Nephron (organoid): Measurements from ENCODE around the gene APCDD1L.

Experiments used
- H3K27ac Mint-ChIP-seq, 3 experiments: 2 replicates each; pipeline ENCODE4 v1.8.0; 2020; ENCODE audit warnings: mixed read lengths in 3 of 3, mild to moderate bottlenecking in 2 of 3, moderate library complexity in 1 of 3
- H3K27me3 Mint-ChIP-seq: 2 replicates; pipeline ENCODE4 v1.8.0; 2021; ENCODE audit warnings: low read depth, mild to moderate bottlenecking, moderate library complexity, mixed read lengths
- H3K36me3 Mint-ChIP-seq: 2 replicates; pipeline ENCODE4 v1.8.0; 2020; ENCODE audit warnings: low read depth, mixed read lengths
- H3K4me1 Mint-ChIP-seq: 2 replicates; pipeline ENCODE4 v1.8.0; 2020; ENCODE audit warnings: mixed read lengths
- H3K4me3 Mint-ChIP-seq, 3 experiments: 2 replicates each; pipeline ENCODE4 v1.8.0; 2020; ENCODE audit warnings: mild to moderate bottlenecking in 3 of 3, mixed read lengths in 3 of 3, moderate library complexity in 2 of 3
- H3K9me3 Mint-ChIP-seq: 2 replicates; pipeline ENCODE4 v1.8.0; 2020; ENCODE audit warnings: mixed read lengths
- TF ChIP-seq, protein P1 (sequence below), 3 experiments: fragments of 200-600 bp; sonication (generic); IDR thresholded peaks; one replicate each; pipeline ENCODE4 v1.5.0; 2021; ENCODE audit warnings: antibody characterized with exemption in 3 of 3; ENCODE audit not compliant: unreplicated experiment in 3 of 3

The APCDD1L gene

GRCh38 chr20:58453391-58453790, 61.8 kb downstream of the APCDD1L start:
- Mint-ChIP-seq H3K36me3 (peaks cover 62% of the 10 kb centered on the region), H3K9me3 (peaks cover 20% of the 10 kb centered on the region), H3K27me3 (no peaks in the 10 kb centered on the region), H3K27ac (no peak overlapping the region), H3K4me3 (no peak overlapping the region), H3K4me1 (peaks cover 27% of the 10 kb centered on the region)
- TF ChIP-seq, protein P1, sequence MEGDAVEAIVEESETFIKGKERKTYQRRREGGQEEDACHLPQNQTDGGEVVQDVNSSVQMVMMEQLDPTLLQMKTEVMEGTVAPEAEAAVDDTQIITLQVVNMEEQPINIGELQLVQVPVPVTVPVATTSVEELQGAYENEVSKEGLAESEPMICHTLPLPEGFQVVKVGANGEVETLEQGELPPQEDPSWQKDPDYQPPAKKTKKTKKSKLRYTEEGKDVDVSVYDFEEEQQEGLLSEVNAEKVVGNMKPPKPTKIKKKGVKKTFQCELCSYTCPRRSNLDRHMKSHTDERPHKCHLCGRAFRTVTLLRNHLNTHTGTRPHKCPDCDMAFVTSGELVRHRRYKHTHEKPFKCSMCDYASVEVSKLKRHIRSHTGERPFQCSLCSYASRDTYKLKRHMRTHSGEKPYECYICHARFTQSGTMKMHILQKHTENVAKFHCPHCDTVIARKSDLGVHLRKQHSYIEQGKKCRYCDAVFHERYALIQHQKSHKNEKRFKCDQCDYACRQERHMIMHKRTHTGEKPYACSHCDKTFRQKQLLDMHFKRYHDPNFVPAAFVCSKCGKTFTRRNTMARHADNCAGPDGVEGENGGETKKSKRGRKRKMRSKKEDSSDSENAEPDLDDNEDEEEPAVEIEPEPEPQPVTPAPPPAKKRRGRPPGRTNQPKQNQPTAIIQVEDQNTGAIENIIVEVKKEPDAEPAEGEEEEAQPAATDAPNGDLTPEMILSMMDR (IDR thresholded peaks at IDR 0.05; ENCODE audit: unreplicated experiment in 3 of 3) = no peak

GRCh38 chr20:58452667-58453255, 62.4 kb downstream of the APCDD1L start:
- Mint-ChIP-seq H3K27me3 (no peaks in the 10 kb centered on the region), H3K4me3 (no peak overlapping the region), H3K9me3 (peaks cover 20% of the 10 kb centered on the region), H3K4me1 (peaks cover 32% of the 10 kb centered on the region), H3K36me3 (peaks cover 68% of the 10 kb centered on the region), H3K27ac (no peak overlapping the region)
- TF ChIP-seq, protein P1 (IDR thresholded peaks at IDR 0.05; ENCODE audit: unreplicated experiment in 3 of 3) = no peak

DNA sequence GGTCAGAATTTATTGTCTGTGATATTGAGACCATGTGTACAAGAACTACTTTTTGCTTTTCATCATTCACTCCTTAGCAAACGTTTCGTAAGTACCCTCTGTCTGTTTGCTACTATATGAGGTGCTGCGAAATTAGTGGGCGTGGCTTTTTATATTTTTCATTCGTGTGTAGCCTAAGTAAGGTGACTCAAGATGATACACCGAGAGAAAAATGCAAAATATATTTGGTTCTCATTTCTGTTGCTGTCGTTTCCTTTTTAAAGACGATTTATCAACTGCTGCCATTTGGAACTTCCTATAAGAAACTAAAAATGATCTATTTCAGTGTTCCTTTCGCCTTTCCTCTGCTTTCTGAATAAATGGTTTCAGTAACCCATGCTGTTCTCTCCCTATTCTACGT, 64.9 kb downstream of the APCDD1L start:
- TF ChIP-seq, protein P1 (IDR thresholded peaks at IDR 0.05; ENCODE audit: unreplicated experiment in 3 of 3) = no peak
- Mint-ChIP-seq H3K36me3 (peaks cover 68% of the 10 kb centered on the region), H3K4me1 (peaks cover 25% of the 10 kb centered on the region), H3K27ac (peak overlapping the region in 2 of 3 experiments; percentile 6 to 17), H3K4me3 (no peak overlapping the region), H3K27me3 (no peaks in the 10 kb centered on the region), H3K9me3 (peaks cover 13% of the 10 kb centered on the region)

DNA sequence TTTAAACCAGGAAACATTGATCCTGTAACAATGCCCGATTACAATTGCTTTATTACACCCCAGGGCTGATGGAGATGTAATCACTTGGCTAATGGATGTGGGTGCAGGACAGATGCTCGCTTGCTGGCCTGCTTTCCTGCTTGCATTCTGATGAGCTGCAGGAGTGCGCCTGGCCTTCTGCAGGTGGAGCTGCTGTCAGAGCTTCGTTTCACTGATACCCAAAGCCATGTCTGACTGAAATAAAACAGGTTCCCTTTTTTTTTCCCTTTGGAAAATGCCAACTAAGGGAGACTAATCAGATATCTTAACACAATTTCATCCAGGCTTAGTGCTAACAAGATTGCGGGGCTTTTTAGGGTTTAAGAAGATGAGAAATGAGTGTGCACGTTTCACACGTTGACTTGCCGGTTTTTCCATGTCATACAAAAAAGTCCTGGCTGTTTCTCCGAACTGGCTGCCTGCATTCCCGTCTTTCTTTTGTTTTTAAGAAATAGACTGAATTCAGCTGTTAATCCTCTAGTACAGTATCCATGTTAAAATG, 65.4 kb downstream of the APCDD1L start:
- Mint-ChIP-seq H3K4me3 (no peak overlapping the region), H3K4me1 (peaks cover 25% of the 10 kb centered on the region), H3K9me3 (peaks cover 10% of the 10 kb centered on the region), H3K27me3 (no peaks in the 10 kb centered on the region), H3K27ac (peak overlapping the region in 2 of 3 experiments; percentile 6 to 17), H3K36me3 (peaks cover 68% of the 10 kb centered on the region)
- TF ChIP-seq, protein P1 (IDR thresholded peaks at IDR 0.05; ENCODE audit: unreplicated experiment in 3 of 3) = no peak

GRCh38 chr20:58448958-58449357, 66.2 kb downstream of the APCDD1L start:
- peaks cover 2% of the 10 kb centered on the region for H3K9me3 Mint-ChIP-seq
- H3K4me3 Mint-ChIP-seq = no peak overlapping the region
- H3K27ac Mint-ChIP-seq = peak overlapping the region in 1 of 3 experiments; percentile 6

More at GRCh38 chr20:58448958-58449357, 66.2 kb downstream of the APCDD1L start:
- peaks cover 25% of the 10 kb centered on the region for H3K4me1 Mint-ChIP-seq
- TF ChIP-seq, protein P1 (IDR thresholded peaks at IDR 0.05; ENCODE audit: unreplicated experiment in 3 of 3) = no peak
- H3K36me3 Mint-ChIP-seq = peaks cover 68% of the 10 kb centered on the region
- H3K27me3 Mint-ChIP-seq = no peaks in the 10 kb centered on the region
